GM23248 (cell line): Measurements from ENCODE around the gene SSH3. TPM values are rescaled to one million over a fixed set of nuclear protein-coding genes. Genes with fewer than 3 reads are reported as not detected.

Source experiments
- DNase-seq: peaks from one replicate; pipeline ENCODE4 v3.0.0-alpha.2; 2015
- H2AFZ ChIP-seq: fragments of 200-600 bp; sonication (generic); 2 replicates; pipeline ENCODE4 v1.6.1; 2016; ENCODE audit warnings: antibody characterized with exemption
- H3F3A ChIP-seq: fragments of 200-600 bp; sonication (generic); 2 replicates; pipeline ENCODE4 v1.6.1; 2016; ENCODE audit warnings: mild to moderate bottlenecking, antibody characterized with exemption, mixed run types; ENCODE audit not compliant: insufficient read depth
- H3K27ac ChIP-seq: fragments of 200-600 bp; sonication (generic); 2 replicates; pipeline ENCODE4 v1.5.1; 2016; ENCODE audit warnings: mild to moderate bottlenecking
- H3K27me3 ChIP-seq: fragments of 200-600 bp; sonication (generic); replicated peaks from 2 replicates; pipeline ENCODE4 v1.6.1; 2016; ENCODE audit warnings: mild to moderate bottlenecking; ENCODE audit not compliant: insufficient read depth
- H3K36me3 ChIP-seq: fragments of 200-600 bp; sonication (generic); 2 replicates; pipeline ENCODE4 v1.6.1; 2016; ENCODE audit warnings: low read depth, mild to moderate bottlenecking
- H3K4me1 ChIP-seq: fragments of 200-600 bp; sonication (generic); 2 replicates; pipeline ENCODE4 v1.6.1; 2016; ENCODE audit warnings: mild to moderate bottlenecking; ENCODE audit not compliant: insufficient read depth
- H3K4me2 ChIP-seq: fragments of 200-600 bp; sonication (generic); one replicate; pipeline ENCODE4 v1.6.1; 2016; ENCODE audit warnings: mild to moderate bottlenecking; ENCODE audit not compliant: unreplicated experiment
- H3K4me3 ChIP-seq: fragments of 200-600 bp; sonication (generic); 2 replicates; pipeline ENCODE4 v1.5.1; 2016; ENCODE audit warnings: mild to moderate bottlenecking
- H3K79me2 ChIP-seq: fragments of 200-600 bp; sonication (generic); 2 replicates; pipeline ENCODE4 v1.6.1; 2016; ENCODE audit warnings: mild to moderate bottlenecking; ENCODE audit not compliant: insufficient read depth
- H3K9ac ChIP-seq: fragments of 200-600 bp; sonication (generic); 2 replicates; pipeline ENCODE4 v1.6.1; 2016; ENCODE audit warnings: mild to moderate bottlenecking
- H3K9me2 ChIP-seq: fragments of 200-600 bp; sonication (generic); 2 replicates; pipeline ENCODE4 v1.6.1; 2016; ENCODE audit warnings: mixed run types, mild to moderate bottlenecking, moderate library complexity; ENCODE audit not compliant: insufficient read depth
- H3K9me3 ChIP-seq: fragments of 200-600 bp; sonication (generic); one replicate; pipeline ENCODE4 v1.6.1; 2017; ENCODE audit warnings: low read depth
- H4K20me1 ChIP-seq: fragments of 200-600 bp; sonication (generic); 2 replicates; pipeline ENCODE4 v1.6.0; 2016; ENCODE audit not compliant: insufficient read depth
- EZH2 ChIP-seq: fragments of 200-600 bp; sonication (generic); IDR thresholded peaks from 2 replicates; pipeline ENCODE4 v1.6.1; 2018; ENCODE audit warnings: antibody characterized with exemption, mild to moderate bottlenecking; ENCODE audit not compliant: insufficient read depth, poor library complexity, severe bottlenecking
- EZH2phosphoT487 ChIP-seq: fragments of 200-600 bp; sonication (generic); IDR thresholded peaks from 2 replicates; pipeline ENCODE4 v1.6.1; 2018; ENCODE audit warnings: antibody characterized with exemption, moderate library complexity, mild to moderate bottlenecking, low read depth; ENCODE audit not compliant: insufficient read depth
- WGBS, 2 experiments: methylation state at CpG; one replicate each; pipeline ENCODE4 v1.1.6; 2015 to 2017; ENCODE audit warnings: low lambda C conversion rate in 2 of 2, low coverage in 1 of 2; ENCODE audit errors: missing lambda C conversion rate in 2 of 2; 5-methylcytosine and 5-hydroxymethylcytosine counted together
- in situ Hi-C: fragments of 300-500 bp; cut with MboI; formaldehyde crosslinking; loops from 2 replicates; pipeline ENCODE4 v1.15.0; 2020
- polyA plus RNA-seq: library from polyadenylated mRNA; unstranded; fragments of >200 nt; fragmentation: Nextera tagmentation; extraction: Ambion mirVana; gene quantifications from 2 replicates; pipeline ENCODE4 v1.2.1, GENCODE V29; 2016
- total RNA-seq: library from RNA; depleted of rRNA; stranded (reverse); fragments of >200 nt; shearing (Covaris generic); gene quantifications from 2 replicates; pipeline ENCODE4 v1.2.3, GENCODE V29; 2014

Gene SSH3
- total and polyA plus RNA-seq, 2 experiments from 2014 or later: 20.1 to 26.4 TPM

- Histone ChIP-seq H3K27ac (peak overlapping the region; percentile 97), H3K4me1 (peaks cover 52% of the 10 kb centered on the region), H3K9me2 (no peaks in the 10 kb centered on the region), H3K9me3 (no peaks in the 10 kb centered on the region), H3K36me3 (no peaks in the 10 kb centered on the region), H3K9ac (peak overlapping the region; percentile 93), H3K4me3 (peak overlapping the region; percentile 80), H3K79me2 (peaks cover 17% of the 10 kb centered on the region), H2AFZ (no peak overlapping the region), H3K4me2 (peak overlapping the region; percentile 89), H3F3A (peaks cover 70% of the 10 kb centered on the region), H3K27me3 (no peaks in the 10 kb centered on the region), H4K20me1 (no peaks in the 10 kb centered on the region)
- WGBS, 2 experiments: 10 to 11% methylated on average over 8 of the region's 8 CpGs
- in situ Hi-C loops: no loop called here
- TF ChIP-seq EZH2phosphoT487 (no peak), EZH2 (no peak)
- DNase-seq: peak; percentile 97
Observed at GRCh38 chr11:67354075-67355022, 51.0 kb downstream of the SSH3 start.

GRCh38 chr11:67355023-67355793 lies 51.9 kb downstream of the SSH3 start:
- Histone ChIP-seq H3K27ac (peak overlapping the region; percentile 97), H3K4me2 (peak overlapping the region; percentile 89), H3K9me3 (no peaks in the 10 kb centered on the region), H3K4me3 (0 out of 2 replicates have a peak overlapping the region, but pooled peaks have one; percentile 21), H3F3A (peaks cover 72% of the 10 kb centered on the region), H3K9me2 (no peaks in the 10 kb centered on the region), H2AFZ (no peak overlapping the region), H3K27me3 (no peaks in the 10 kb centered on the region), H4K20me1 (no peaks in the 10 kb centered on the region), H3K79me2 (peaks cover 23% of the 10 kb centered on the region), H3K9ac (peak overlapping the region; percentile 93), H3K36me3 (0 out of 2 replicates have a peak, but pooled peaks cover 2% of the 10 kb centered on the region), H3K4me1 (peaks cover 52% of the 10 kb centered on the region)
- DNase-seq: peak; percentile 46
- TF ChIP-seq EZH2 (no peak), EZH2phosphoT487 (no peak)
- in situ Hi-C loops: no loop called here
- 44 to 45% methylated on average over 11 of the region's 11 CpGs for WGBS, 2 experiments

GRCh38 chr11:67355794-67356386 lies 52.6 kb downstream of the SSH3 start:
- H3K4me3 ChIP-seq: no peak overlapping the region
- 67 to 70% methylated on average over 4 of the region's 4 CpGs for WGBS, 2 experiments
- DNase-seq: no peak
- H2AFZ ChIP-seq: no peak overlapping the region
- peak overlapping the region; percentile 89 for H3K4me2 ChIP-seq
- H3K79me2 ChIP-seq: peaks cover 24% of the 10 kb centered on the region
- no peaks in the 10 kb centered on the region for H3K9me3 ChIP-seq
- H3K9me2 ChIP-seq: no peaks in the 10 kb centered on the region
- H3K36me3 ChIP-seq: 0 out of 2 replicates have a peak, but pooled peaks cover 2% of the 10 kb centered on the region
- in situ Hi-C loops: no loop called here
- H3K4me1 ChIP-seq: peaks cover 52% of the 10 kb centered on the region
- H3K27ac ChIP-seq: peak overlapping the region; percentile 97
- TF ChIP-seq EZH2phosphoT487: no peak
- no peak for TF ChIP-seq EZH2
- H3F3A ChIP-seq: peaks cover 73% of the 10 kb centered on the region
- no peaks in the 10 kb centered on the region for H4K20me1 ChIP-seq
- H3K27me3 ChIP-seq: no peaks in the 10 kb centered on the region
- peak overlapping the region; percentile 93 for H3K9ac ChIP-seq

- H2AFZ ChIP-seq: no peak overlapping the region
- H3K27ac ChIP-seq: peak overlapping the region; percentile 97
- no peak overlapping the region for H3K4me3 ChIP-seq
- no peaks in the 10 kb centered on the region for H3K9me2 ChIP-seq
- H3K9ac ChIP-seq: peak overlapping the region; percentile 93
- H3K4me1 ChIP-seq: peaks cover 52% of the 10 kb centered on the region
- H3K27me3 ChIP-seq: no peaks in the 10 kb centered on the region
- TF ChIP-seq EZH2phosphoT487 (no peak), EZH2 (no peak)
- in situ Hi-C loops: no loop called here
- peaks cover 76% of the 10 kb centered on the region for H3F3A ChIP-seq
- H3K9me3 ChIP-seq: no peaks in the 10 kb centered on the region
- H3K79me2 ChIP-seq: peaks cover 26% of the 10 kb centered on the region
- DNase-seq: no peak
- no peaks in the 10 kb centered on the region for H4K20me1 ChIP-seq
- WGBS, 2 experiments: 61 to 67% methylated on average over 3 to 4 of the region's 4 CpGs
- 0 out of 2 replicates have a peak, but pooled peaks cover 2% of the 10 kb centered on the region for H3K36me3 ChIP-seq
- H3K4me2 ChIP-seq: no peak overlapping the region
Observed at GRCh38 chr11:67356387-67356863, 53.1 kb downstream of the SSH3 start.
